SHP77 treated with DMSO at 0.1 percent for 48 hours (cell line): Measurements from ENCODE around the gene GPSM3.
"Not testable (repeated sequence)": the region's sequence is repeated elsewhere in the genome, so short reads cannot be mapped to it uniquely, and the experiment has no call there.

Experiments used
- DNase-seq: peaks from one replicate; lab custom pipeline; 2025; lab: John Stamatoyannopoulos, UW

GPSM3 gene

GRCh38 chr6:32192608-32193039 lies at the start of gene GPSM3:
Gene GPSM3, minus strand, starts transcription at chr6:32192643. Its CDS starts 130 bp downstream, at chr6:32192513.
- peak; percentile 56 for DNase-seq

GRCh38 chr6:32240686-32241085 lies 48.2 kb upstream of the GPSM3 start:
- DNase-seq, result no peak

GRCh38 chr6:32239462-32239861 lies 47.0 kb upstream of the GPSM3 start:
- DNase-seq, result no peak

- DNase-seq, result no peak
These were observed 42.5 kb upstream of the GPSM3 start for GRCh38 chr6:32234934-32235333.

GRCh38 chr6:32226434-32226833 lies 34.0 kb upstream of the GPSM3 start:
- DNase-seq, result no peak

GRCh38 chr6:32224696-32225095 lies 32.3 kb upstream of the GPSM3 start:
- DNase-seq, result no peak

- no peak for DNase-seq
These were observed 31.1 kb upstream of the GPSM3 start, which contains the start of gene NOTCH4 for GRCh38 chr6:32223258-32224235. Gene NOTCH4, minus strand, starts transcription at chr6:32224067. Its CDS starts 139 bp downstream, at chr6:32223928.

- no peak for DNase-seq
These were observed 30.1 kb upstream of the GPSM3 start for GRCh38 chr6:32222333-32223230.

- no peak for DNase-seq
These were observed 27.6 kb upstream of the GPSM3 start for GRCh38 chr6:32220021-32220420.

- DNase-seq, result no peak
These were observed 25.7 kb upstream of the GPSM3 start for GRCh38 chr6:32218167-32218566.

GRCh38 chr6:32216998-32217397 lies 24.6 kb upstream of the GPSM3 start:
- no peak for DNase-seq

- no peak for DNase-seq
These were observed 23.8 kb upstream of the GPSM3 start for GRCh38 chr6:32216285-32216684.

GRCh38 chr6:32215617-32216016 lies 23.2 kb upstream of the GPSM3 start:
- no peak for DNase-seq

GRCh38 chr6:32214126-32214525 lies 21.7 kb upstream of the GPSM3 start:
- DNase-seq, result no peak

GRCh38 chr6:32213649-32214048 lies 21.2 kb upstream of the GPSM3 start:
- DNase-seq, result no peak

GRCh38 chr6:32212076-32212760 lies 19.8 kb upstream of the GPSM3 start:
- no peak for DNase-seq

GRCh38 chr6:32211432-32211831 lies 19.0 kb upstream of the GPSM3 start:
- DNase-seq, result not testable (repeated sequence)

GRCh38 chr6:32210191-32210601 lies 17.8 kb upstream of the GPSM3 start:
- DNase-seq, result no peak

- DNase-seq, result no peak
These were observed 16.6 kb upstream of the GPSM3 start for GRCh38 chr6:32208996-32209395.

- DNase-seq, result no peak
These were observed 11.8 kb upstream of the GPSM3 start for GRCh38 chr6:32204268-32204715.

GRCh38 chr6:32203426-32204267 lies 11.2 kb upstream of the GPSM3 start:
- no peak for DNase-seq
